Panc1 (cell line): ENCODE measurements around the gene CXorf38.

Experiments
- POLR2AphosphoS5 ChIP-seq: IDR thresholded peaks from 2 replicates; pipeline ENCODE4 v1.6.1; 2012; ENCODE audit warnings: mild to moderate bottlenecking, low read depth, low read length, moderate library complexity
- TF ChIP-seq, protein P1 (sequence below): fragments of 450-650 bp; IDR thresholded peaks from 2 replicates; pipeline ENCODE4 v1.5.1; 2017; ENCODE audit warnings: mild to moderate bottlenecking
- TF ChIP-seq, protein P2 (sequence below), 2 experiments: IDR thresholded peaks; 2 replicates each; pipeline ENCODE4 v1.6.1; 2011 to 2012; ENCODE audit warnings: low read depth in 2 of 2, control low read depth in 1 of 2, low read length in 1 of 2, mild to moderate bottlenecking in 1 of 2, moderate library complexity in 1 of 2; ENCODE audit not compliant: insufficient read depth in 1 of 2

DNA sequence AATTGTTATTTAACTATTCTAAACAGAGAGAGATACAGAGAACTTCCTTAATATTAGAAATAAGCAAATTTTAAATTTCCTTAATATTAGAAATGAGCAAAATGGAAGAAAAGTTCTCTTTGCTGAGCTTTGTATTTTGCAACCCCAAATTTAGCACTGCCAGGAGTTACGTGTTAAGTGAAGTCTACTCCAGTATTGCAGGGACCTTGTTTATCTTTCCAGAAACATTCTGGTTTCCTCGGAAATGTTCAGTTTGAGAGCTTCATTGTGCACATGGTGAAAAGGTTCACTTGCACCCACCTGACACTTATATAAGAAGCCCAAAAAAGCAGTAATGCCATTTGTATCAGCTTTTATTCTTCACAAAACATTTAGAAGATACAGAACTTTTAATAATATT, 6.2 kb upstream of the CXorf38 start:
- TF ChIP-seq POLR2AphosphoS5: no peak
- TF ChIP-seq, protein P1, sequence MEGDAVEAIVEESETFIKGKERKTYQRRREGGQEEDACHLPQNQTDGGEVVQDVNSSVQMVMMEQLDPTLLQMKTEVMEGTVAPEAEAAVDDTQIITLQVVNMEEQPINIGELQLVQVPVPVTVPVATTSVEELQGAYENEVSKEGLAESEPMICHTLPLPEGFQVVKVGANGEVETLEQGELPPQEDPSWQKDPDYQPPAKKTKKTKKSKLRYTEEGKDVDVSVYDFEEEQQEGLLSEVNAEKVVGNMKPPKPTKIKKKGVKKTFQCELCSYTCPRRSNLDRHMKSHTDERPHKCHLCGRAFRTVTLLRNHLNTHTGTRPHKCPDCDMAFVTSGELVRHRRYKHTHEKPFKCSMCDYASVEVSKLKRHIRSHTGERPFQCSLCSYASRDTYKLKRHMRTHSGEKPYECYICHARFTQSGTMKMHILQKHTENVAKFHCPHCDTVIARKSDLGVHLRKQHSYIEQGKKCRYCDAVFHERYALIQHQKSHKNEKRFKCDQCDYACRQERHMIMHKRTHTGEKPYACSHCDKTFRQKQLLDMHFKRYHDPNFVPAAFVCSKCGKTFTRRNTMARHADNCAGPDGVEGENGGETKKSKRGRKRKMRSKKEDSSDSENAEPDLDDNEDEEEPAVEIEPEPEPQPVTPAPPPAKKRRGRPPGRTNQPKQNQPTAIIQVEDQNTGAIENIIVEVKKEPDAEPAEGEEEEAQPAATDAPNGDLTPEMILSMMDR: no peak
- TF ChIP-seq, protein P2, sequence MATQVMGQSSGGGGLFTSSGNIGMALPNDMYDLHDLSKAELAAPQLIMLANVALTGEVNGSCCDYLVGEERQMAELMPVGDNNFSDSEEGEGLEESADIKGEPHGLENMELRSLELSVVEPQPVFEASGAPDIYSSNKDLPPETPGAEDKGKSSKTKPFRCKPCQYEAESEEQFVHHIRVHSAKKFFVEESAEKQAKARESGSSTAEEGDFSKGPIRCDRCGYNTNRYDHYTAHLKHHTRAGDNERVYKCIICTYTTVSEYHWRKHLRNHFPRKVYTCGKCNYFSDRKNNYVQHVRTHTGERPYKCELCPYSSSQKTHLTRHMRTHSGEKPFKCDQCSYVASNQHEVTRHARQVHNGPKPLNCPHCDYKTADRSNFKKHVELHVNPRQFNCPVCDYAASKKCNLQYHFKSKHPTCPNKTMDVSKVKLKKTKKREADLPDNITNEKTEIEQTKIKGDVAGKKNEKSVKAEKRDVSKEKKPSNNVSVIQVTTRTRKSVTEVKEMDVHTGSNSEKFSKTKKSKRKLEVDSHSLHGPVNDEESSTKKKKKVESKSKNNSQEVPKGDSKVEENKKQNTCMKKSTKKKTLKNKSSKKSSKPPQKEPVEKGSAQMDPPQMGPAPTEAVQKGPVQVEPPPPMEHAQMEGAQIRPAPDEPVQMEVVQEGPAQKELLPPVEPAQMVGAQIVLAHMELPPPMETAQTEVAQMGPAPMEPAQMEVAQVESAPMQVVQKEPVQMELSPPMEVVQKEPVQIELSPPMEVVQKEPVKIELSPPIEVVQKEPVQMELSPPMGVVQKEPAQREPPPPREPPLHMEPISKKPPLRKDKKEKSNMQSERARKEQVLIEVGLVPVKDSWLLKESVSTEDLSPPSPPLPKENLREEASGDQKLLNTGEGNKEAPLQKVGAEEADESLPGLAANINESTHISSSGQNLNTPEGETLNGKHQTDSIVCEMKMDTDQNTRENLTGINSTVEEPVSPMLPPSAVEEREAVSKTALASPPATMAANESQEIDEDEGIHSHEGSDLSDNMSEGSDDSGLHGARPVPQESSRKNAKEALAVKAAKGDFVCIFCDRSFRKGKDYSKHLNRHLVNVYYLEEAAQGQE (IDR thresholded peaks at IDR 0.05; ENCODE audit: insufficient read depth in 1 of 2, low read depth in 2 of 2, low read length in 1 of 2): no peak
